HCT116 (cell line): ENCODE results near the gene ADAMTS3. TPM values are rescaled to one million over a fixed set of nuclear protein-coding genes. Genes with fewer than 3 reads are reported as not detected.

Source experiments
- ATAC-seq: fragments of 200-7000 bp; cut with Tn5 transposase; 2 replicates; pipeline ENCODE4 v1.9.1; 2020; ENCODE audit warnings: mild to moderate bottlenecking, moderate library complexity
- BruUV-seq: library from RNA; stranded (reverse); fragments of 400-500 nt; replicated peaks from 2 replicates; lab custom pipeline; 2021; lab: Mats Ljungman, UMichigan
- CTCF ChIA-PET: fragments of 300-600 bp; sonication (Branson Sonifier 250); formaldehyde crosslinking; loops from one replicate; lab custom pipeline; 2021; ENCODE audit warnings: antibody characterized with exemption; lab: Charles Lee
- POLR2A ChIA-PET: fragments of 300-600, 350-600 bp; sonication (Branson Sonifier 250); formaldehyde crosslinking; loops from one replicate; lab custom pipeline; 2021; ENCODE audit warnings: antibody characterized with exemption; lab: Charles Lee
- RAD21 ChIA-PET, 2 experiments: fragments of 300-600 bp; sonication (Branson Sonifier 250); formaldehyde crosslinking; loops; one replicate each; lab custom pipeline; 2023; ENCODE audit warnings: low total read pairs in 2 of 2; ENCODE audit not compliant: uncharacterized antibody in 2 of 2, unreplicated experiment in 2 of 2, low non-redundant PET in 1 of 2; lab: Charles Lee
- DNase-seq: peaks from one replicate; pipeline ENCODE4 v3.0.0-alpha.2; 2010; ENCODE audit warnings: low read depth, low spot score
- H2AFZ ChIP-seq: fragments of 200-600 bp; shearing (Covaris generic), sonication (generic); 2 replicates; pipeline ENCODE4 v1.6.1; 2017; ENCODE audit warnings: low read depth, mixed run types, mixed read lengths, antibody characterized with exemption, low read length; ENCODE audit not compliant: poor library complexity, severe bottlenecking
- H3K27ac ChIP-seq: 2 replicates; pipeline ENCODE4 v1.5.1; 2012; ENCODE audit warnings: low read depth, low read length
- H3K27me3 ChIP-seq: fragments of 200-600 bp; sonication (generic); 2 replicates; pipeline ENCODE4 v1.6.1; 2016; ENCODE audit warnings: mixed run types, low read length, mixed read lengths; ENCODE audit not compliant: insufficient read depth
- H3K36me3 ChIP-seq, 2 experiments: fragments of 200-500 bp in 1 of 2; fragments of 200-600 bp in 1 of 2; sonication (Bioruptor generic) in 1 of 2; sonication (generic) in 1 of 2; 2 replicates each; pipeline versions ENCODE4 v1.5.1 to v1.6.1; 2014 to 2016; ENCODE audit warnings: low read length in 2 of 2, inconsistent platforms in 1 of 2, mixed read lengths in 1 of 2, mixed run types in 1 of 2; ENCODE audit not compliant: insufficient read depth in 2 of 2, control insufficient read depth in 1 of 2
- H3K4me1 ChIP-seq, 2 experiments: fragments of 200-600 bp in 1 of 2; sonication (generic) in 1 of 2; 2 replicates each; pipeline versions ENCODE4 v1.5.1 to v1.6.1; 2012 to 2017; ENCODE audit warnings: low read length in 2 of 2, inconsistent platforms in 1 of 2, mild to moderate bottlenecking in 1 of 2, mixed read lengths in 1 of 2, mixed run types in 1 of 2, moderate library complexity in 1 of 2; ENCODE audit not compliant: insufficient read depth in 2 of 2, control insufficient read depth in 1 of 2
- H3K4me2 ChIP-seq: fragments of 200-600 bp; sonication (generic); 2 replicates; pipeline ENCODE4 v1.6.1; 2017; ENCODE audit warnings: mixed run types, low read length, mixed read lengths
- H3K4me3 ChIP-seq, 2 experiments: fragments of 200-600 bp in 1 of 2; sonication (generic) in 1 of 2; replicated peaks in 1 of 2; 2 replicates each; pipeline ENCODE4 v1.5.1; 2011 to 2016; ENCODE audit warnings: low read length in 2 of 2, control low read depth in 1 of 2, low read depth in 1 of 2, mild to moderate bottlenecking in 1 of 2, mixed read lengths in 1 of 2, mixed run types in 1 of 2
- H3K79me2 ChIP-seq: fragments of 200-600 bp; sonication (generic); 2 replicates; pipeline ENCODE4 v1.6.1; 2017; ENCODE audit warnings: mild to moderate bottlenecking, mixed run types, low read length, moderate library complexity, mixed read lengths; ENCODE audit not compliant: insufficient read depth
- H3K9ac ChIP-seq: fragments of 200-600 bp; sonication (generic); 2 replicates; pipeline ENCODE4 v1.6.1; 2016; ENCODE audit warnings: low read length, mixed read lengths
- H3K9me2 ChIP-seq: fragments of 200-600 bp; sonication (generic), shearing (Covaris generic); 2 replicates; pipeline ENCODE4 v1.6.1; 2017; ENCODE audit warnings: mixed run types, mild to moderate bottlenecking, moderate library complexity; ENCODE audit not compliant: insufficient read depth
- H3K9me3 ChIP-seq, 2 experiments: fragments of 200-500 bp in 1 of 2; fragments of 200-600 bp in 1 of 2; sonication (Bioruptor generic) in 1 of 2; sonication (generic) in 1 of 2; 2 replicates each; pipeline ENCODE4 v1.6.1; 2014 to 2017; ENCODE audit warnings: low read length in 2 of 2, mixed read lengths in 2 of 2, inconsistent platforms in 1 of 2, low read depth in 1 of 2, mild to moderate bottlenecking in 1 of 2, mixed run types in 1 of 2, moderate library complexity in 1 of 2; ENCODE audit not compliant: control insufficient read depth in 1 of 2, insufficient read depth in 1 of 2
- H4K20me1 ChIP-seq: fragments of 200-600 bp; sonication (generic), shearing (Covaris generic); 2 replicates; pipeline ENCODE4 v1.6.1; 2017; ENCODE audit warnings: mixed run types, mild to moderate bottlenecking, moderate library complexity; ENCODE audit not compliant: insufficient read depth
- ATF3 ChIP-seq: IDR thresholded peaks from 2 replicates; pipeline ENCODE4 v1.6.1; 2012
- CBX3 ChIP-seq: IDR thresholded peaks from 2 replicates; pipeline ENCODE4 v1.6.1; 2012; ENCODE audit warnings: low read depth
- CEBPB ChIP-seq: IDR thresholded peaks from 2 replicates; pipeline ENCODE4 v1.6.1; 2012; ENCODE audit warnings: low read depth
- EZH2 ChIP-seq: fragments of 200-600 bp; sonication (generic); IDR thresholded peaks from 2 replicates; pipeline ENCODE4 v1.6.1; 2017; ENCODE audit warnings: antibody characterized with exemption, mixed run types
- EZH2phosphoT487 ChIP-seq: fragments of 200-600 bp; IDR thresholded peaks from 2 replicates; pipeline ENCODE4 v1.6.1; 2018; ENCODE audit warnings: antibody characterized with exemption, borderline replicate concordance
- FOSL1 ChIP-seq: IDR thresholded peaks from 2 replicates; pipeline ENCODE4 v1.6.1; 2012; ENCODE audit warnings: low read depth
- POLR2A ChIP-seq: IDR thresholded peaks from 2 replicates; pipeline ENCODE4 v1.7.0; 2011; ENCODE audit warnings: borderline replicate concordance; ENCODE audit not compliant: insufficient read depth, insufficient read length; ENCODE audit errors: extremely low read depth
- POLR2AphosphoS5 ChIP-seq: IDR thresholded peaks from 2 replicates; pipeline ENCODE4 v1.6.1; 2011; ENCODE audit warnings: mild to moderate bottlenecking, low read depth, low read length, moderate library complexity
- RAD21 ChIP-seq: IDR thresholded peaks from 2 replicates; pipeline ENCODE4 v1.6.1; 2012; ENCODE audit warnings: low read depth, mild to moderate bottlenecking
- SIN3A ChIP-seq: IDR thresholded peaks from 2 replicates; pipeline ENCODE4 v1.6.1; 2012; ENCODE audit warnings: low read depth
- SP1 ChIP-seq: IDR thresholded peaks from 2 replicates; pipeline ENCODE4 v1.6.1; 2012; ENCODE audit warnings: low read depth
- SRF ChIP-seq: IDR thresholded peaks from 2 replicates; pipeline ENCODE4 v1.6.1; 2012; ENCODE audit warnings: low read depth
- TCF7L2 ChIP-seq: IDR thresholded peaks from 2 replicates; pipeline ENCODE4 v1.7.0; 2011; ENCODE audit warnings: borderline replicate concordance, inconsistent platforms; ENCODE audit not compliant: insufficient read depth, insufficient read length; ENCODE audit errors: extremely low read depth
- ZBTB33 ChIP-seq: IDR thresholded peaks from 2 replicates; pipeline ENCODE4 v1.6.1; 2011; ENCODE audit warnings: mild to moderate bottlenecking, low read length, moderate library complexity; ENCODE audit not compliant: insufficient replicate concordance; ENCODE audit errors: extremely low read depth
- ZFX ChIP-seq: fragments of 450-650 bp; IDR thresholded peaks from 2 replicates; pipeline ENCODE4 v1.6.1; 2017
- ZNF274 ChIP-seq: fragments of 200-500 bp; sonication (Bioruptor generic); IDR thresholded peaks from 2 replicates; pipeline ENCODE4 v1.6.1; 2014; ENCODE audit warnings: mild to moderate bottlenecking, low read depth, low read length, inconsistent platforms
- intact Hi-C: fragments of 100-400 bp; cut with micrococcal nuclease; formaldehyde crosslinking; loops from 2 replicates; pipeline ENCODE4 v1.10.0; 2022
- total RNA-seq: library from RNA; stranded (reverse); gene quantifications from one replicate; pipeline ENCODE4 v1.2.1, GENCODE V29; 2021; ENCODE audit not compliant: unreplicated experiment
- TF ChIP-seq, protein P1 (sequence below), 3 experiments: fragments of 200-600 bp in 1 of 3; sonication (generic) in 1 of 3; IDR thresholded peaks in 2 of 3; conservative IDR thresholded peaks in 1 of 3; 2 replicates each; pipeline ENCODE4 v1.5.1; 2012 to 2017; ENCODE audit warnings: low read depth in 2 of 3, low read length in 2 of 3, antibody characterized with exemption in 1 of 3, borderline replicate concordance in 1 of 3, control low read depth in 1 of 3, mild to moderate bottlenecking in 1 of 3, mixed read lengths in 1 of 3, mixed run types in 1 of 3, moderate library complexity in 1 of 3; ENCODE audit not compliant: insufficient read depth in 1 of 3

Gene ADAMTS3
- total RNA-seq, 1 experiment from 2014 or later, result not detected

GRCh38 chr4:72408568-72408967 lies 160.5 kb downstream of the ADAMTS3 start (continued):
- TF ChIP-seq ZBTB33 (no peak), ZFX (no peak)

DNA sequence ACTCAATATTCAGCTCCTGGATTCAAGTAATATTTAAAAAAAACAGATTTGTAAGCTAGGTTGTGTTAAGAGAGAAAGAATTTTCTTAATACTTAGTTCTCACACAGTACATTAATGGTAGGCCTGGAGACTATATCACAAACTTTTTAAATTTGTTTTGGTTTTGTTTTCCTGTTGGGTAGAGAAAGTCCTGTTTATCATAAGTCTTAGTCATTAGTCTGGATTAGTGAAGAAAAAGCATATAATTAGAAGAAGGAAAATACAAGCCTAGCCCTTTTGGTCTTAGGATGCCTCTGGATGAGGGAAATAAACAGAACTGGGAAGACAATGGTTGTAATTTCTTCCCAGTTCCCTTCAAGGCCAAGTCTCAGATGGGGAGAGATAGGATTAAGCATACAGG lies 163.6 kb downstream of the ADAMTS3 start:
- POLR2A ChIA-PET, result no interaction called here
- H3K79me2 ChIP-seq, result no peaks in the 10 kb centered on the region
- H3K36me3 ChIP-seq, result no peaks in the 10 kb centered on the region
- no peaks in the 10 kb centered on the region for H3K27me3 ChIP-seq
- TF ChIP-seq EZH2phosphoT487 (no peak), TCF7L2 (no peak), POLR2AphosphoS5 (no peak), ATF3 (no peak), SIN3A (no peak), FOSL1 (no peak), SP1 (no peak), CEBPB (no peak), POLR2A (no peak), ZBTB33 (no peak), EZH2 (no peak), ZFX (no peak), SRF (no peak), ZNF274 (no peak), CBX3 (no peak), RAD21 (no peak)
- TF ChIP-seq, protein P1, sequence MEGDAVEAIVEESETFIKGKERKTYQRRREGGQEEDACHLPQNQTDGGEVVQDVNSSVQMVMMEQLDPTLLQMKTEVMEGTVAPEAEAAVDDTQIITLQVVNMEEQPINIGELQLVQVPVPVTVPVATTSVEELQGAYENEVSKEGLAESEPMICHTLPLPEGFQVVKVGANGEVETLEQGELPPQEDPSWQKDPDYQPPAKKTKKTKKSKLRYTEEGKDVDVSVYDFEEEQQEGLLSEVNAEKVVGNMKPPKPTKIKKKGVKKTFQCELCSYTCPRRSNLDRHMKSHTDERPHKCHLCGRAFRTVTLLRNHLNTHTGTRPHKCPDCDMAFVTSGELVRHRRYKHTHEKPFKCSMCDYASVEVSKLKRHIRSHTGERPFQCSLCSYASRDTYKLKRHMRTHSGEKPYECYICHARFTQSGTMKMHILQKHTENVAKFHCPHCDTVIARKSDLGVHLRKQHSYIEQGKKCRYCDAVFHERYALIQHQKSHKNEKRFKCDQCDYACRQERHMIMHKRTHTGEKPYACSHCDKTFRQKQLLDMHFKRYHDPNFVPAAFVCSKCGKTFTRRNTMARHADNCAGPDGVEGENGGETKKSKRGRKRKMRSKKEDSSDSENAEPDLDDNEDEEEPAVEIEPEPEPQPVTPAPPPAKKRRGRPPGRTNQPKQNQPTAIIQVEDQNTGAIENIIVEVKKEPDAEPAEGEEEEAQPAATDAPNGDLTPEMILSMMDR (IDR thresholded peaks at IDR 0.05 in 2 of 3, conservative IDR thresholded peaks at IDR 0.05 in 1 of 3; ENCODE audit: borderline replicate concordance in 1 of 3, insufficient read depth in 1 of 3, low read depth in 2 of 3, low read length in 2 of 3), result no peak
- H3K4me2 ChIP-seq, result no peak overlapping the region
- intact Hi-C loops, result no loop called here
- no peak for ATAC-seq
- H3K9me2 ChIP-seq, result no peaks in the 10 kb centered on the region
- H3K4me1 ChIP-seq, result no peaks in the 10 kb centered on the region
- no peak overlapping the region for H2AFZ ChIP-seq
- H3K4me3 ChIP-seq, result no peak overlapping the region
- RAD21 ChIA-PET, result no interaction called here
- peaks cover 0 to 7% of the 10 kb centered on the region in 2 experiments; a peak in 2 of 4 replicates for H3K9me3 ChIP-seq
- H3K27ac ChIP-seq, result no peak overlapping the region
- no TSS peak for BruUV-seq
- no peak overlapping the region for H3K9ac ChIP-seq
- H4K20me1 ChIP-seq, result no peaks in the 10 kb centered on the region
- CTCF ChIA-PET, result no interaction called here
- no peak for DNase-seq
